Dermis microvascular lymphatic vessel endothelial cell (primary cell): ENCODE data around the gene PKDCC. TPM values are rescaled to one million over a fixed set of nuclear protein-coding genes. Genes with fewer than 3 reads are reported as not detected.

Experiments
- DNase-seq, 2 donors: peaks; one replicate each; pipeline versions ENCODE4 v3.0.0 to v3.0.0-alpha.2; 2010; ENCODE audit warnings: low read depth in 2 of 2
- total RNA-seq: library from RNA; depleted of rRNA; stranded (reverse); fragments of >200 nt; gene quantifications from 2 replicates; pipeline ENCODE4 v1.2.1, GENCODE V29; 2014

The PKDCC gene, protein sequence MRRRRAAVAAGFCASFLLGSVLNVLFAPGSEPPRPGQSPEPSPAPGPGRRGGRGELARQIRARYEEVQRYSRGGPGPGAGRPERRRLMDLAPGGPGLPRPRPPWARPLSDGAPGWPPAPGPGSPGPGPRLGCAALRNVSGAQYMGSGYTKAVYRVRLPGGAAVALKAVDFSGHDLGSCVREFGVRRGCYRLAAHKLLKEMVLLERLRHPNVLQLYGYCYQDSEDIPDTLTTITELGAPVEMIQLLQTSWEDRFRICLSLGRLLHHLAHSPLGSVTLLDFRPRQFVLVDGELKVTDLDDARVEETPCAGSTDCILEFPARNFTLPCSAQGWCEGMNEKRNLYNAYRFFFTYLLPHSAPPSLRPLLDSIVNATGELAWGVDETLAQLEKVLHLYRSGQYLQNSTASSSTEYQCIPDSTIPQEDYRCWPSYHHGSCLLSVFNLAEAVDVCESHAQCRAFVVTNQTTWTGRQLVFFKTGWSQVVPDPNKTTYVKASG
- total RNA-seq = 3.0 and 4.3 TPM in 2 replicates

DNA sequence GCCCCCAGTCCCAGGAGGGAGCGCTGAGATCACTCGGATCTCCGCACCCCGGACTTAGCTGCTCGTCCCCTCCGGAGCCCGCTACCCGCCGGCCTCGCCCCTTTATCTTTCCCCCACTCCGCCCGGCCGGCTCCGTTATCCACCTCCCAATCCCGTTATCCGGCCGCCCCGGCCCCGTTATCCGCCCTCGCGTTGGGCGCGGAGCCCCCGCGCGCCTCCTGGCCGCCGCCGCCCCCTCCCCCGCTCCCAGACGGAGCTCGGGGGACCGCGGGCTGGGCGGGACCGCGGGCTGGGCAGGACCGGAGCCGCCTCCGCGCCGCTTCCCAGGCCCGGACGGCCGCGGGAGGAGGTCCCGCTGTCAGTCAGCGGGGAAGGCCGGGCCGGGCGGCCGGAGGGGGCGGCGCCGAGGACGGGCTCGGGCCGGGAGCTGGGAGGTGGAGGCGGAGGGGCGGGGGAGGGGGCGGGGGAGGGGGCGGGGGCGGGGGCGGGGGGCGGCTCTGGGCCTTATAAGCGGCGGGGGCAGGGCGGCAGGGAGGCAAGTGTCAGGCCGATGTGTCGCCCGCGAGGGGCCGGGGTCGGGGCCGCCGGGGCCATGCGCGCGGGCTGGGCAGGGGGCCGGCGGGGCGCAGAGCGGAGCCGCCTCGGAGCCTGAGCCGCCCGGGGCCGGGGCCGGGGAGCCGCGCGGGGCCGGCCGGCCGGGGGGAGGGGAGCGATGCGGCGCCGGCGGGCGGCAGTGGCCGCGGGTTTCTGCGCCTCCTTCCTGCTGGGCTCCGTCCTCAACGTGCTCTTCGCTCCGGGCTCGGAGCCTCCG is at the start of gene PKDCC:
Gene PKDCC, plus strand, starts transcription at position 534 of the 811 bp plus-strand sequence. Its CDS starts 179 bp downstream, at position 713.
- peak; percentile 39 to 84 for DNase-seq

DNA sequence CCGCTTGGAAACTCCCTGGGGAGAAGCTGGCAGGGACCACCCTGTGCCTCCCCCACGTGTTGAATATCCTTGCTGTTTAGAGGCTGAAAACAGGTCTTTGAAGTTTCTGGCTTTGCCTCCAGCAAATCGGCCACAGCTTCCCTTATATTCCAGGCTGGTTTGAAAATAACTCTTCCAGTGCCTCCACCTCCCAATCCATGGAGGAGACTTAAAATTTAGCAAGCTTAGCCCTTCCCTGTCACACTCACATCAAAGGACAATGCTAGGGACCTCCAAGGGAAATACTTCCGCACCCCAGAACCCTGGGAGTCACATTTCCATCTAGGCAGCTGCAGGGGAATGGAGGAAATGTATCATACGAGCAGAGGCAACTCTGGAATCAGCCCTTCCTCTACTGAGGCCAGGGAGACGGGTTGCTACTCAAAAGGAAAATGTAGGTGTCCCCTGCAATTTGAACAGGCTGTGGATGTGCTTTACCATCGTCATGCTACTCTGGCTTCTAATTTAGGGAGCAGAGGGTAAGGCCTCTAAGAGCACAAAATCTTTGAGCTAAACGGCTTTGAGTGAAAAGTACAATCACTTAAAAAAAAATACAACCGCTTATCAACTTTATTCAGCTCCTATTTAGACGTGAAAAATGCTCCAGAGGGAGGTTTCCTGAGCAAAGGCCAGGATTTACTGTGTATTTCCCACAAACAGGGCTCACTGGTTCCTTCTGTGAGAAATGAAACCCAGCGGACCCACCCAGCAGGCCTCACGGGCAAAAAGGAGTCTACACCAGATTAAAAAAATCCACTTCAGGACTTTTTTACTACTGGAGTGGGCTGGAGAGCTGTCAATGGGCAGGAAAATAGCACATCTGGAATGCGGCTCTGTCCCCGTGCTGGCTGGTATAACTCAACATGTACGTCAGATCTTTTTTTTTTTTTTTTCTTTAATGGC is 49.4 kb upstream of the PKDCC start:
- no peak for DNase-seq

DNA sequence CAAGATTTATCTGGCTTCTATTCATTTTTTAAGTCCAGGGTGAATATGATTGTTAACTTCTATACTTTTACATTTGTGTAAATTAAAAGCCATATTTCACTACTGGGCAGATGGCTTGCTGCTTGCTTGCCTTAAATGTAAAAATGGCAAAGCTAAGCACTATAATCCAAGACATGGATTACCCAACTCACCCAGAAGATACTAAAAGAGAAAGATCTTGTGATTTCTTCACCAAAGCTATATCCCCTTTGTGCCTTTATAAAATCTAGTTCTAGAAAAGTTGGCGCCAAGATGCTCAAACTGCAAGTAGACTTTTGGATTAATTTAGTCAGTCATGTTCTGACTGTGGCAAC is 48.7 kb upstream of the PKDCC start:
- DNase-seq = no peak

DNA sequence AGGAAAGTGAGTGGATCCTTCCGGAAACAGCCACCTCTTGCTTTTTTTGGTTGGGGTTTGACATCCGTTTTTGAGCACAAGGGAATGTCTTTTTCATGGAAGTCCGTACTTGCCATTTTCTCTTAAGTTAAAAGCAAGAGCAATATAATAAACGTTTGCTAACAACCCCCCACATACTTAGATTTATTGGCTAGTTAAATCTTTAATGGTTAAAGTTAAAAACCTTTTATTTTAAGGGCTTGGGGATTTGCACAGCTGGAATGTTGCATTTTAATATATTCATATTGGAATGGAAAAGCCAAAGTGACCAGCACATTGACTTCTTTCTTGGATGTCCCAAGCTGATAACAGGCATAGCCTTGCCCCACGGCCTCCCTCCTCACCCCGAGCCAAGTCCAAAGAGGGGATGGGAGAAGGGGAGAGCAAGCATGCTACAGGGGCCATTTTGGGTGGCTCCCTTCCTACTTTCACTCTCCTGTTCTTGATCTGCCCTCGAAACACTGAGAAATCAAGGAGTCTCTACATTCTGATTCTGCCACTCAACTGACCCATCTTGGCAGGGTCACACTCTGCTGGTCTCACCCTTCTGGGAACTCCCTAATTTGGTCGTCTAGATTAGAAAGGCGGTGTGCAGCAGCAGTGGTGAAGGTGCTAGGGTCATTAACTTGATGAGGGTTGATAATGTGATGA is 48.1 kb upstream of the PKDCC start:
- no peak for DNase-seq

DNA sequence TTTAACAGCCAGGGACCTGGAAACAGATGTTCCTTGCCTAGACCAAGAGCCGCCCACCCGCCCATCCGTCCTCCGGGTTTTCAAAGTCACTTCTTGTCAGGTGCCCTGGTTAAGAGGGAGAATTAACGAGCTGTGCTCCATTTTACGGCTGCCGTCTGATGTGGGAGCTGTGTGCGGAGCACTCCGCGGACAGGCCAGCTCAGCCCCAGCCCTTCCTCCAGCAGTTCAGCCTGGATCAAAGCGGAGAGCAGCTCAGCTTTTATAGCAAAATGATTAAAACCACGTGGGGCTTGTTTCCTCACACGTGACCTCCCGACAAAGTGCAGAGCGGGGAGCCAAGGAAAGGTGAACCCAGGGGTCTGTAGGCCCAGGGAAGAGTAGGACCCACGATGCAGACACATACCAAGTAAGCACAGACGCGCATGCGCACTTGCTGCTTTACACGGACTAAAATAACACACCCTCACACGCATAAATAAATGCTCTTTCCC is 46.1 kb upstream of the PKDCC start:
- peak; percentile 12 to 35 for DNase-seq

DNA sequence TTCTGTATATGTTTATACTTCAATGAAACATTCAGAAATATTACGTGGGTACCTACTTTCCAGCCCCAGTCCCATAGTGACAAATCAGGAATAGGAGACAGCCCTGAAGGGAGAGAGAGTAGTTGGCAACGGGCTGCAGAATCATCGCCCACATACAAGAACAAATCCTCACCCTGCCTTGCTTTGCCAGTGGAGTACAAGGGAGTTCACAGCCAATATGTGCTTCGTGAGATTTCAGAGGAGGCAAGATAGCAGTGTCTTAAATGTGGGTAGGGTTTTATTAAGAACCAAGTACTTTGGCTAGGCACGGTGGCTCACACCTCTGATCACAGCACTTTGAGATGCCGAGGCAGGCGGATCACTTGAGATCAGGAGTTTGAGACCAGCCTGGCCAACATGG is 40.3 kb upstream of the PKDCC start:
- DNase-seq = no peak

DNA sequence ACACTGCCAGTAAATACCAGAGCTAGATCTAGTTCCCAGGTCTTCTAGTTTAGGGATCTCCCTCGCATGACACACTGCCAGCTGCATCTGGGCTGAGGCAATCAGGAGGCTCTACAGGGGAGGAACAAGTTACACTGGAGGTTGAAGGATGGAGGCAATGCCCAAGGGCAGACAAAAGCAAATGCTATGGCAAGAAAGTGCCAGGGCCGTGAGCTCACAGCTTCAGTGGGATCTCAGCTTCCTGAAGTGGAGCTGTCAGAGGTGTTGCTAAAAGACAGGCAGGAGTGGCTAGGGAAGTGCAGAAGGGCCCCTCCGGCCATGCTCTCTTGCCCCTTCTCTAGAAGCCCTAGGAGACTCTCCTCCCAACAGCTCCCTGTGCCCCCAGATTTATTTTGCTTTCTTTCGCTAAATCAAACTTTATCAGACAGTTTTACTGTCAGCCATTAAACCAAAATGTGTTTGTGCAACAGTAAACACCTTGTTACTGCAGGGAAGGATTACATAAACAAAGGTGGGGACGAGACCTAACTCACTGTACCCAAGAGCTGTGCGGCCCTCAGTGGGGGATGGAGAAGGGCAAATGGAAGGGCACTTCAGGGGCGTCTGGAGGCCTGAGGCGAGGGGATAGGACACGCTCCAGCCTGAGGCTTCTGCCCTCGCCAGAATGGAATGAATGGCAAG is 39.4 kb upstream of the PKDCC start:
- no peak for DNase-seq

DNA sequence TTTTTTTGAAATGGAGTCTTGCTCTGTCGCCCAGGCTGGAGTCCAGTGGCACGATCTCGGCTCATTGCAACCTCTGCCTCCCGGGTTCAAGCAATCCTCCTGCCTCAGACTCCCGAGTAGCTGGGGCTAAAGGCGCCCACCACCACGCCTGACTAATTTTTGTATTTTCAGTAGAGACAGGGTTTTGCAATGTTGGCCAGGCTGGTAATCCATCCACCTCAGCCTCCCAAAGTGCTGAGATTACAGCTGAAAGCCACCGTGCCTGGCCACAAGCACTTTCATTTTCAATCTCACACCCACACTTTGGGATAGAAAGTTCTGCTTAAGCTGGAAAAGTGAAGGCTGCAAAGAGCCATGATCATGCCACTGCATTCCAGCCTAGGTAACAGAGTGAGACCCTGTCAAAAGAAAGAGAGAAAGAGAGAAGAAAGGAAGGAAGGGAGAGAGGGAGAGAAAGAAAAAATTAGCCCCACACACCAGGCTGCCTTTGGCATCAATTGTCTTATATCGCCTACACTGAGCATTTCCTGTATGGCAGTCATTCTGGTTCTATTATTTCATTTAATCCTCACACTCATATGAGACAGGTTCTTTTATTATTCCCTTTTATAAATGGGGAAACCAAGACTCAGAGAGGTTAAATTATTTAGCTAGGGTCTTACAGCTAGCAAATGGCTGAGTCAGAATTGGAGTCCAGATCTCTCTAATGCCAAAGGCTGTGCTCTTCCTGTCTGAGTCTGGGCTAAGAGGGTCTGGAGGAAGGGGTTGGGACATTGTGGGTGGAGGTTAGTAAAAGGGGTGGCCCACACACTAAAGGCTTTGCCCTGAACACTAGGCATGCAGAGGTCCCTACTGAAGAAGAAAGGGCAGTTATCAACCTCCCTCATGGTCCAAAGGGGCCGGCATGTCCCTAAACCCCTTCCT is 37.9 kb upstream of the PKDCC start:
- DNase-seq = no peak

DNA sequence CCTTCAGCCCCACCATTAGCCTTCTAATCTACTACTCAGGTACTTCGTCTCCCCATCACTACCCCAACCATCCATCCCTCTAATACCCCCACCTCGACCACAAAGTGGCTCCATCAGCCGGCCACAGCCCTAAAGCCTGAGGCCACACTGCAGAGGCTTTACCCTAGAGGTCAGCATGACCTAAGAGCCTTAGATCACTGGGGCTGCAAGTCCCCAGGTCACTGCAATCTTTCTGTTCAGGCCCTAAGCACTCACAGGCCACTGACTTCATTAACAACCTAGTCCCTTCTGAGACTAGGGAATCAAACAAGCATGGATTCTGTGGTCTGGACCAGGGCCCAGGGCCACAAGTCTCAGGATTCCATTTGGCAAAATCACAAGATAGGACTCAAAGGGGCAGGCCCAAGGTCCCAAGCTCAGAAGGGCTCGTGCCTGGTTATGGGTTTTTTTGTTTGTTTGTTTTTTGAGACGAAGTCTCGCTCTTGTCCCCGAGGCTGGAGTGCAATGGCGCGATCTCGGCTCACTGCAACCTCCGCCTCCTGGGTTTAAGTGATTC is 37.0 kb upstream of the PKDCC start:
- no peak for DNase-seq

DNA sequence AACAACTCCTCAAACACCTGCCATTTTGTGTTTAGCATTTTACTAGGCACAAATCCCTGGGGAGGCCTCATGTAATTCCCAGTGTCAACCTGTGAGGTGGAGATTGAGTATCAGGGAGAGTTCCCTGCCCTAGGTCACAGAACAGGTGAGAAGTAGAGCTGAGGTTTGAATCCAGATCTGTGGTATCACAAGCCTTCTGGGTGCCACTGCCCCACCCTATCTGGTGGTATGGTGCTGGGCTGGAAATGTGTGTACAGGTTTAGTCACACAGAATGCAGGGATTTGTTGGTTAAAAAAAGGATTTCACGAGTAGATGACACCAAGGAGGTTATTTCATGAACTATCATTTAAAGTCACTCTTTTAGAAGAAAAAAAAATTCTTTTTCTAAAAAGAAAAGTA is 35.7 kb upstream of the PKDCC start:
- DNase-seq = no peak

DNA sequence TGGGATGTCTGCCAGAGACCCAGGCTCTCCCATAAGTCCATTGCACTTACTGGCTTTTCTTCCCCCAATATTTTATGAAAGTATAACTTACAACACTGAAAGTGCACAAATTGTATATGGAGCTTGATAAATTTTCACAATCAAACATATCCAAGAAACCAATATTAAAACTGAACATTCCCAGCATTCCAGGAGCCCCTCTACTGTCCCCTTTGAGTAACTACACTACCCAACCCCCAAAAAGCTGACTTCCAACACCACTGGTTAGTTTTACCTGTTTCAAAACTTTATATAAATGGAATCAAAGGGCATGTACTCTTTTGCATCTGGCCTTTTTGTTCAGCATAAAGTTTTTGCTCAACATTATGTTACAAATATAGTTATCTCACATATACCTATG is 35.2 kb upstream of the PKDCC start:
- no peak for DNase-seq

DNA sequence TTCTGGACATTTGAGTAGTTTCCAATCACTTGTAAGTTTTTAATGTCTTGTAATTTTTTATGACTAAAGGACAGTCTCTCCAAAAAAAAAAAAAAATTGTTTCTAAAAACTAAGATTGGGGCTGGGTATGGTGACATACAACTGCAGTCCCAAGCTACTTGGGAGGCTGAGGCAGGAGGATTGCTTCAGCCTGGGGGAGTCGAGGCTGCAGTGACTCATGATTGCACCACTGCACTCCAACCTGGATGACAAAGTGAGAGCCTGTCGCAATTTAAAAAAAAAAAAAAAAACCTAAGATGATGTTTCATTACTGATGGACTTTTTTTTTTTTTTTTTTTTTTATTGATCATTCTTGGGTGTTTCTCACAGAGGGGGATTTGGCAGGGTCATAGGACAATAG is 34.4 kb upstream of the PKDCC start:
- no peak for DNase-seq

DNA sequence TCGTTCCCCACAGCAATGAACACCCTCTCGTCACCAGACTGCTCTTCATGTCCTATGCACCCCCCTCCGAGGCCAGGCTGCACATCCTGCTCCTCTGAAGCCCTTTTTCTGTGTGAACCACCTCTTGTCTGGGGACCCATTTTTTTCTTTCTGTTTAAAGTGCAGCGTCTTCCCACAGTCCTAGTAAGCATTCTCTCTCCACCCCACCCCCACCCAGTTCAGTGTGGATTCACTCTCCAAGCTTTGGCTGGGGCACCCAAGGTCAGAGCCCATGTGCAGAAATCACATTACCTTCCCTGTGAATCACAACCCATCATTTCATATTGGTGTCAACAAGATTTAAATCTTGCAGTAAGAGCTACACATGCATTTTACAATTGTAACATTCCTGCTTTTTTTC is 26.4 kb upstream of the PKDCC start:
- no peak for DNase-seq

DNA sequence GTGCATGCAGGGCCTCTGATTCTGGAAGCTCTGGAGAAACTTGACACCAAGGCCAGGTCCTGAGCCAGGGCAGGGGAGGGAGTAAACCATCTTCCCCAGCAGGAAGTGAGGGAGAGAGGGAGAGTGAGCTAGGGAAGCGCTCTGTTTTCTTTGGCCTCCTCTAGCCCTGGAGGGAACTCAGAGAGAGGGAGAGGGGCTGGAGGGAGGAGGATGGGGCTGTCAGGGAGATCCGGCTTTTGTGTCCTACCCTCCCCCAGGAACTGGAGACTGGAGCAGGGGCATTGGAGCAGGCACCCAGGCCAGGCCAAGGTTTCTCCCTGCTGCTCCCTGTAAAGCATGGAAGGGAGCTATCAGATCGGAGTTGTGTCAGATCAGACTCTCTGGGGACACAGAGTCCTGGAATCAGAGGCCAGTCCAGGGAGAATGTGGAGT is 22.7 kb upstream of the PKDCC start:
- peak in 1 of 2 donors; percentile 75 for DNase-seq

DNA sequence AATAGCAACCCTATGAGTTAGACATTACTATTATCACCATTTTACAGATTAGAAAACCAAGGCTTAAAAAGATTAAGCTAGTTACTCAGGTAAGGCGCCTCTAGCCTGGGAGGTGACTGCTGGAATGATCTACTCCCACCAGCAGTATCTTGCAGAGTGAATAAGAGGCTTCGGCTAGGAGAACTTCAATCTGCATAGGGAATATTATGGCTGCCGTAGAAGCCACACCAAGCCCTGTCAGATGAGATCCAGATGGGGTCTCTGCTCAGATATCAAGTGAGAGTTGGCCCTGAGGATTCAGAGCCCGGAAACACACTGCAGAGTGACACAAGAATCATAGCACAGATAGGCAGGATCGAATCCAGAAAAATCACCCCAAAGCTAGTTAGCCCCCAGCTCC is 21.5 kb upstream of the PKDCC start:
- DNase-seq = no peak

DNA sequence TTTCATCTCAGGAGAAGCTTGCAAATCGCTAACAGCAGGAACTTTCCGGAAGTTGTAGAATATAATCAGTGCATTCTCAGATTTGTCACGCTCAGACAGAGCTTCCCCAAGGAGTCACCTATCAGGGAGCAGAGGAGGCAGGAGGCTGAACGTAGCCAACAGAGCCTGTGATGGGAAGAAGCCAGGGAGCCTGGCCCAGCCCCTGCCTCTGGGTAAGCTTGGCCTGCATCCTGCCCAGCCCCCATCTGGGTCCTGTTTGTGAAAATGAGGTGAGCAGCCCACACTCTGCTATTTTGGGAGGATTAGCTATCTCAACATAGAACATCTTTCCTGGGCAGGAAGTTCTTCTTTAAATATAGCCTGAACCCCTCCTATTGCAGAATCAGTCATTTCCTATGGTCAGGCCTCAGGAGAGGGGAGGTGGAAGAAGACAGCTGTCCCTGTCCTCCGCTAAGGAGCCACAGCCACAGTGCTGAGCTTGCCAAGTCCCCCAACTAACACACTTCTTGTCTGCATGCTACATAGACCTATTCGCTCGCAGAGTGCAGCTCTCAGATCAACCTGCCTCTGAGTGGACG is 19.2 kb upstream of the PKDCC start:
- no peak for DNase-seq

DNA sequence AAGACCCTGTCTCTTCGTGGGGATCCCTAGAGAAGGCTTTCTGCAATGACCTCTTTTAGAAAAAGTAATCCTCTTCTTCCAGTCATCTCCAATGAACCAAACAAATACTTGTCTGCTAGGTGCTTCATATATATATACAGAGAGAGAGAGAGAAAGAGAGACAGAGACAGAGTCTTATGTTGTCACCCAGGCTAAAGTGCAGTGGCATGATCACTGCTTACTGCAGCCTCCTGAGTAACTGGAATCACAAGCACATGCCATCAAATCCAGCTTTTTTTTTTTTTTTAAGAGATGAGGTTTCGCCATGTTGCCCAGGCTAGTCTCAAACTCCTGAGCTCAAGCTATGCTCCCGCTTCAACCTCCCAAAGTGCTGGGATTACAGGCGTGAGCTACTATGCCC is 18.6 kb upstream of the PKDCC start:
- no peak for DNase-seq

DNA sequence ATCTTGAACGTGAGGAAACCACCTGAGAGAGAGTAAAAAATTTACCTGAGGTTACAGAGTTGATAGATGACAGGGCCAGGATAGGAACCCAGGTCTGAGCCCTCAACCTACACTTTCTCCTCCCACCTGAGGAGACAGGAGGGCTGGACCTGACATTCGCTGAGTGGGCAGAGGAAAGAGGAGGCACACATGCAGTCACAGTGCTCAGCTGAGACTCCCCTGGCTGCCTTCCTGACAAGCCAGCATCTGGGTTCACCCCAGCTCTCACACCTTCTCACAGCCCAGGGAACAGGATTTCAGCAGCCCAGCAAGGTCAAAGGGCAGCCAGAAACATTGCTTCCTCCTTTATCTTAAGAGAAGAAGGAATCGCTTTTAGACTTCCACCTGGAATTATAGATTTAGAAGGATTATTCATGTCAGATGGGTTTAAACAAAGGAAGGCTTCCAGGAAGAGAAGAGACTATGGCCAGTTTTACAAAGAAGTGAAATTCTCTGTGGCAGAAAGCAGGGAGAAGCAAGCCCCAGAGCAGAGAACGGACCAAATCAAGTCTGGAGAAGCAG is 18.1 kb upstream of the PKDCC start:
- DNase-seq = no peak
